ENCODE results near the gene ALAD.
"Not testable (repeated sequence)": the region's sequence is repeated elsewhere in the genome, so short reads cannot be mapped to it uniquely, and the experiment has no call there.

ALAD gene

GRCh38 chr9:113401027-113401792 is at the start of gene ALAD:
Gene ALAD, minus strand, starts transcription at chr9:113401284. Its CDS starts 7,725 bp downstream, at chr9:113393559.
- DNase-seq, result peak; percentile 99

DNA sequence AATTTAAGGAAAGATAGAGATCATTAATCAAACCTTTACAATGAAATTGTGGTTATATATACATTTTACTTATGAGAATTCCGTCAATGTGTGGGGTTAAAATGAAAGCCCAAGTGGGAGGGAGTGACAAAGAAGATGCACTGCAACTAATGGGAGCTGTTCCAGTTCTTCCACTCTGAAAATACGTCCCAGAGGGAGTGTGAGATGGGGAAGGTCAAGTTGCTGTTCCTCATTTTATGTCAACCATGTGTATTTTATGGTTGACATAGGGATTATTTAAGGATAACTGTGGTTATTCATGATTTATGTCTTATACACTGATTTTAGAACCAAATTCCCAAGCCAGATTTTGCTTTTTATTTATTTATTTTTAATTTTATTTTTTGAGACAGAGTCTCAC is 48.3 kb upstream of the ALAD start:
- no peak for DNase-seq

- peak; percentile 79 for DNase-seq
Observed at GRCh38 chr9:113446323-113446740, 45.2 kb upstream of the ALAD start.

GRCh38 chr9:113444736-113445135 is 43.7 kb upstream of the ALAD start:
- peak; percentile 43 for DNase-seq

- DNase-seq, result not testable (repeated sequence)
Observed at GRCh38 chr9:113437716-113438115, 36.6 kb upstream of the ALAD start.

DNA sequence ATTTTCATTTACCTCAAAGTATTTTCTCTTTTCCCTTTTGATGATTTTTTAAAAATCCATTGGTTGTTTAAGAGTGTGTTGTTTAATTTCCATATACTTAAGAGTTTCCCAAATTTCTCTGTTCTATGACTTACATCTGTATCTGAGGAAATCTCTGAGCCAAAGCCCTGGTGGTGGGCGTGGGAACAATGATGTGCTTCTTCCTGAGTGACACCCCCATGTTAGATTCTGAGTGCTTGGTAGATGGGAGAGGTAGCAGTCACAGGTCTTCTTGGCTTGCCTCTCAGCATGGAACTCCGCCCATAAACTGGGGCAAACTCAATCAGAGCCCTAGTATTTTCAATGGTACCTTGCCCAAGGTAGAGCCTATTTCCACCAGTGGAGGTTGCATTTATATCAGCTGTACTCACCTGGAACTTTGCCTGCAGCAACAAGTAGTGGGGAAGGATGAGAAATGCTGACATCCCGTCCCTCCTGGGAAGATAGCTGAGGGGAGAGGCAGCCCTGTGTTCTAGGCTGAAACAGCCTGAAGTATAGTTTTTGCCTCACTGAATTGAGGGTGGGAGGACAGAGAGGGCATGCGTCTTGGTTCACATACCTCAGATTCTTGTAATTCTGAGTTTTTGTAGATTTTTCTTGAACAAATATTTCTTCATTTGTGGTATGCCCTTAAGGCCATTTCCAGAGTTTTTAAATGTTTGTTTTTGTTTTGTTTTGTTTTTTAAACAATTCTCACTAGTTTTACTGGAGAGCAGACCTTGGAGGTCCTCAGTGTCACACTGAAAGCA is 35.8 kb upstream of the ALAD start:
- DNase-seq, result no peak

- DNase-seq, result no peak
Observed at GRCh38 chr9:113431191-113431590, 30.1 kb upstream of the ALAD start.

- no peak for DNase-seq
Observed at GRCh38 chr9:113428062-113428615, 27.1 kb upstream of the ALAD start.

DNA sequence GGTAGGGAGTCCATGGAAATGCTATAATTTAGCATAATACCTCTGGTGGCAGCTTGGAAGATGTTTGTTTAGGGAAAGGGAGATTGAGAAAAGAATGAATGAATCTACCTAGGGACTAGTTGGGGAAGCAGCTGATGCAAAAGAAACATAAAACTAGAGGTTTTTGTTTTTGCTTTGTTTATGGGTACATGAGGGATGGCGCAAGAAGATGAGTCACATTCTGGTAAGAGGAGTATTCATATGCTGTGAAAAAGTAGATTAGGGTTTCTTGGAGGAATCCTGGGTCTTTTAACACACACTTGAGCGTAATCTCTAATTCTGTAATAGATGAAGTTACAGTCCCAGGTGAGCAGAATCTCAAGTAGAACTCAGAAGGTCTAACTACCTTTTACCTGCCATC is 26.5 kb upstream of the ALAD start:
- DNase-seq, result no peak

- no peak for DNase-seq
Observed at GRCh38 chr9:113426701-113427100, 25.6 kb upstream of the ALAD start.

DNA sequence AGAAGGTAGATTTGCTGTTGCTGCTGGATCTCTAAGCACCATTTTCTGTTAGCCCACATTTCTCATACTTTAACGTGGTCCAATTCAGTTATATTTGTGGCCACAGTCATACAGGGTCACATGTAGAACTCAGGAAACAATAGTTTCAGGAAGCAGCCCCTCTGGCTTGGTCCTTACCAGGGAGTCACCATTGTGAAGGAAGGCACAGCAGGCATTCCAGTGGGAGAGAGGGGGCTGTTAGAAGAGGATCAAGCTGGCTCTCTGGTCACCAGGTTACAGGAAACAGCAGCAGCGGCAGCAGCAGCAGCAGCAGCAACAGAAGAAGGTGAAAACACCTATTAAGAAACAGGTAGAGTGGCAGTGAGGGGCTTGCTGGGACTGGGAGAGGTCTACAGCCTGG is 24.0 kb upstream of the ALAD start:
- DNase-seq, result no peak

- DNase-seq, result no peak
Observed at GRCh38 chr9:113421726-113422125, 20.6 kb upstream of the ALAD start.

- DNase-seq, result no peak
Observed at GRCh38 chr9:113417370-113417769, 16.3 kb upstream of the ALAD start.

- DNase-seq, result no peak
Observed at GRCh38 chr9:113416149-113416721, 15.2 kb upstream of the ALAD start.

DNA sequence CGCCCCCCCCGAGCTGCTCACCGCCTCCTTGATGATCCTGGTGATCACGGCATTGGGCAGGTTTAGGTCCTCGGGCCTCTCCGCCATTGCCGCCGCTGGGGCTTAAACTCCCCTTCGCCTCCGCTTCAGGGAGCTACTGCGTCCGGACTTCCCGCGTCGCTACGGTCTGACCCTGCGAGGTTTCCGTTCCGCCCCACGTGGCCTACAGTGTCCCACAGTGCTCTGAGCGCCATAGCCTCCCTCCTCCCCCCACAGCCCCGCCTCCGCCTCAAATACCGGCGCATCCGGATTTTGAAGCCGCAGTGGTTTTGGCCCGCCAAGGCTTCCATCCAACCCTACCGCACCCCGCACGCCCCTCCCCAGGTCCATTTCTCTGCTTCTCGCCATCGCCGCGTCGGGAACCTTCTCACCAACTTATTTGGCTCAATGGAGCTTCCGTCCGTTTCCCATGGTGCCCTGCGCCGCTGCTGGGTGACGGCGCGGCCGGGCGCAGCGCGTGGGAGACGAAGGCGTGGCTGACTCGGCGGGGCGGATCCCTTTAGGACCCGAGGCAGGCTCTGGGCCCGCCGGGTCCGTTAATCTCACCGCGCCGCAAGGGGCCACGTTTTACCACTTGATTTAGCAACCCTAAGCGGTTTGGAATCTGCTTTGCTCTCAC is 9.3 kb upstream of the ALAD start, which contains the start of the genes C9orf43 and POLE3:
Gene C9orf43 (plus strand): TSS at position 541 of the 658 bp plus-strand sequence. CDS start 2,747 bp downstream, outside the sequence.
Gene POLE3 (minus strand): TSS at position 469 of the 658 bp plus-strand sequence. CDS start 382 bp downstream, at position 87.
- peak; percentile 98 for DNase-seq

- DNase-seq, result no peak
Observed at GRCh38 chr9:113409883-113410206, 8.8 kb upstream of the ALAD start.

DNA sequence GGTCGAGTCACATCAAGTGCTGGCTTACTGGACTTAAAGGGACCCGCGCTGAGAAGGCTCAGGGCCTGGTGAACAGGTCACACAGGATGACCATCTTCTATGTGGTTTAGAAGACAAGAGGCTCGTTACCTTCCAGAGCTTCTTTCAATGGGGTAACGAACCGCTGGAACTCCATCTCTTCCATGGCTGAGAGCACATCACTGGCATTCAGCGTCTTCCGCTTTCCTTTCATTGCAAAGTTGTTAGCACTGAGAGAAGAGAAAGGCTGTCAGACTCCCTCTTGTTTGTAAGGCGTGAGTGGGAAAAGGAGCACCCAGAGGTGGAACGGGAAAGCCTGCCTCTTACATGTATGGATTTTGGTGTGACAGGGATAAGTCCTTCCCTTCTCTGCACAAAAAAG is 8.4 kb upstream of the ALAD start:
- DNase-seq, result no peak

GRCh38 chr9:113406873-113407511 is 5.9 kb upstream of the ALAD start:
- DNase-seq, result peak; percentile 91

GRCh38 chr9:113406353-113406752 is 5.3 kb upstream of the ALAD start:
- not testable (repeated sequence) for DNase-seq

- DNase-seq, result peak; percentile 68
Observed at GRCh38 chr9:113403646-113404045, 2.6 kb upstream of the ALAD start.

DNA sequence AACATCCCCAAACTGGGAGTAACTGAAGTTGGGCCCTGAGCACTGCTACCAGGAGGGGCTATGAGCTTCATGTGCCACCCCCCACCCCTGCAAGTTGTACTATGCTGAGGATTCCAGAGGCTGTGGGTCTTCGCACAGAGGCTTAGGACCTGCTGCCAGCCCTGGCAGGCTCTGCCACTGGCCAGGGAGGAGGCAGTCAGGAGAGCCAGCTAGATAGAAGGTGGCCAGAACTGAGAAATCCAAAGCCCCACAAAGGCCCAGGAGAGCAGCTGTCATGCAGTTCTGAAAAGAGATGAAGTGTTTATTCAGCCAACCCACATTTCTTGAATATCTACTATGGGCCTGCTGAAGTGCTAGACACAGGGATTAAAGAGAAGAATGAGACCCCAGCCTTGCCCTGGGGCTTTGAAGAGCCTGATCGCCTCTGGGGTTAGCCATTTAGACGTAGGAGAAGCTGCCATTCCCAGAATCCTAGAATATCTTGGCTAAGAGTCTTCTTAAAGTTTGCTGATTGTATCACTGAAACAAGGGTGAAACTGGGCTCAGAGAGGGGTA is 1.4 kb downstream of the ALAD start:
- no peak for DNase-seq

DNA sequence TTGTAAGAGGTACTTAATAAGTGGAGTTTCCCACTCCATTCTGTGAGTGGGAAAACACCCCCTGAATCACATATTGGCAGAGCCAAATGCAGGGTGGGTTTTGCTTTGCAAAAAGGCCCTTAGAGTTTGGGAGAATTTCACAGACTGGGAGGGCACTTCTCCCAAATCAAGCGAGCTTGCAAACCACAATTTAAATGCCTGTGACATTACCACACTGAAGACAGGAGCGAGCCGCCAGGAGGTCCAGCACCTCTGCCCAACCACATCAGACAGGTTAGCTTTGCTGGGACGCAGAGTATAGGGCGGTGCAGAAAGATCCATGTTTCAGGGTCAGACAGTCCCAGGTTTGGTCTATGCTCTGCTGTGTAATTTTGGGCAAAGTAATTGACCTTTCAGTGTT is 2.3 kb downstream of the ALAD start:
- DNase-seq, result no peak

All from hematopoietic multipotent progenitor cell treated with erythropoietin and hydrocortisone succinate and interleukin-3 and kit ligand, for 6 days (in vitro differentiated cells).